Measurements from ENCODE around the gene CNNM1.

DNA sequence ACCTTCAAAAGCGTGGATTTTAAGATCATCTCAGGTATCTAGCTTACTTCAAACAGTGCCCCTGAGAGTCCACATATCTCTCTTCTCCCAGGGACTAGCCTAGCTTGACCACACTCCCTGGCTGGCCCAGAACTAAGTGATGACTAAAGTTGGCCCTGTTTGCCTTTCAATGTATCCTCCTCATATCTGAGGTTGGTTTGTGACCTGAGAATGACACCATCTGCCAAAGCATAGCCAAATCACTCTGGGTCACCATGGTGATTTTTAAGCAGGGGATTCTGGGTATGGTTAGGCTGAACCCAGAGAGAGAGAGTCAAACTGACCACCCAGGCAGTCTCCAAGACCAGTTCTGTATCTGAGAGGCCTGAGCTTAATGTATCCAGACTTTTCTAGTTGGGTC is 16.2 kb downstream of the CNNM1 start:
- TF ChIP-seq ZFP1 (CRISPR knock-in tag; IDR thresholded peaks at IDR 0.05): no peak
- no peak for TF ChIP-seq RAD21 (CRISPR knock-in tag; conservative IDR thresholded peaks at IDR 0.05 in 1 of 2, IDR thresholded peaks at IDR 0.05 in 1 of 2)
- no peak for TF ChIP-seq TSC22D4 (tag; IDR thresholded peaks at IDR 0.05)
- TF ChIP-seq WHSC1 (IDR thresholded peaks at IDR 0.05; ENCODE audit: low read length): no peak
- TF ChIP-seq BCOR (IDR thresholded peaks at IDR 0.05): no peak
- TF ChIP-seq, protein P1, sequence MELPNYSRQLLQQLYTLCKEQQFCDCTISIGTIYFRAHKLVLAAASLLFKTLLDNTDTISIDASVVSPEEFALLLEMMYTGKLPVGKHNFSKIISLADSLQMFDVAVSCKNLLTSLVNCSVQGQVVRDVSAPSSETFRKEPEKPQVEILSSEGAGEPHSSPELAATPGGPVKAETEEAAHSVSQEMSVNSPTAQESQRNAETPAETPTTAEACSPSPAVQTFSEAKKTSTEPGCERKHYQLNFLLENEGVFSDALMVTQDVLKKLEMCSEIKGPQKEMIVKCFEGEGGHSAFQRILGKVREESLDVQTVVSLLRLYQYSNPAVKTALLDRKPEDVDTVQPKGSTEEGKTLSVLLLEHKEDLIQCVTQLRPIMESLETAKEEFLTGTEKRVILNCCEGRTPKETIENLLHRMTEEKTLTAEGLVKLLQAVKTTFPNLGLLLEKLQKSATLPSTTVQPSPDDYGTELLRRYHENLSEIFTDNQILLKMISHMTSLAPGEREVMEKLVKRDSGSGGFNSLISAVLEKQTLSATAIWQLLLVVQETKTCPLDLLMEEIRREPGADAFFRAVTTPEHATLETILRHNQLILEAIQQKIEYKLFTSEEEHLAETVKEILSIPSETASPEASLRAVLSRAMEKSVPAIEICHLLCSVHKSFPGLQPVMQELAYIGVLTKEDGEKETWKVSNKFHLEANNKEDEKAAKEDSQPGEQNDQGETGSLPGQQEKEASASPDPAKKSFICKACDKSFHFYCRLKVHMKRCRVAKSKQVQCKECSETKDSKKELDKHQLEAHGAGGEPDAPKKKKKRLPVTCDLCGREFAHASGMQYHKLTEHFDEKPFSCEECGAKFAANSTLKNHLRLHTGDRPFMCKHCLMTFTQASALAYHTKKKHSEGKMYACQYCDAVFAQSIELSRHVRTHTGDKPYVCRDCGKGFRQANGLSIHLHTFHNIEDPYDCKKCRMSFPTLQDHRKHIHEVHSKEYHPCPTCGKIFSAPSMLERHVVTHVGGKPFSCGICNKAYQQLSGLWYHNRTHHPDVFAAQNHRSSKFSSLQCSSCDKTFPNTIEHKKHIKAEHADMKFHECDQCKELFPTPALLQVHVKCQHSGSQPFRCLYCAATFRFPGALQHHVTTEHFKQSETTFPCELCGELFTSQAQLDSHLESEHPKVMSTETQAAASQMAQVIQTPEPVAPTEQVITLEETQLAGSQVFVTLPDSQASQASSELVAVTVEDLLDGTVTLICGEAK (IDR thresholded peaks at IDR 0.05): no peak
- TF ChIP-seq, protein P1 (CRISPR knock-in tag; IDR thresholded peaks at IDR 0.05): no peak
- no peak for TF ChIP-seq ZC3H8 (IDR thresholded peaks at IDR 0.05)
- TF ChIP-seq ZNF76 (CRISPR knock-in tag; IDR thresholded peaks at IDR 0.05; ENCODE audit: borderline replicate concordance): no peak
- TF ChIP-seq MCM2 (IDR thresholded peaks at IDR 0.05; ENCODE audit: low read depth): no peak
- TF ChIP-seq POLR2A (conservative IDR thresholded peaks at IDR 0.05): no peak
- no peak for TF ChIP-seq FOXK1 (CRISPR knock-in tag; IDR thresholded peaks at IDR 0.05; ENCODE audit: borderline replicate concordance)
